HG03342 (cell line): ENCODE measurements around the gene AGFG2.

Experiments
- ATAC-seq: cut with Tn5 transposase; IDR thresholded peaks from one replicate; pipeline ENCODE4 v1.9.1; 2021; ENCODE audit warnings: mild to moderate bottlenecking, moderate library complexity; ENCODE audit not compliant: unreplicated experiment

The AGFG2 gene

DNA sequence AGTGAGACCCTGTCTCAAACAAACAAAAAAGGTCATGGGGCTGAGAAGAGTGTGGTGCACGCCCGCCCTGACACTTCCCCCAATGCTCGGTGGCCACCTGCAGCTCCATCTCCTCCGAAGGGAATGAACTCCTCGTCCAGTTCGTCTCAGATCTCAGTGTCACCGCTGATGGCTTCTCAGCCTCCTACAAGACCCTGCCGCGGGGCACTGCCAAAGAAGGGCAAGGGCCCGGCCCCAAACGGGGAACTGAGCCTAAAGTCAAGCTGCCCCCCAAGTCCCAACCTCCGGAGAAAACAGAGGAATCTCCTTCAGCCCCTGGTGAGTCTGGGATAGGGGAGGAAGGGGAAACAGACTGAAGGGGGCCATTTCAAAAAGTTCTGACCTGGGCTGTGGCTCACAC is 67.3 kb downstream of the AGFG2 start:
- ATAC-seq: no peak

DNA sequence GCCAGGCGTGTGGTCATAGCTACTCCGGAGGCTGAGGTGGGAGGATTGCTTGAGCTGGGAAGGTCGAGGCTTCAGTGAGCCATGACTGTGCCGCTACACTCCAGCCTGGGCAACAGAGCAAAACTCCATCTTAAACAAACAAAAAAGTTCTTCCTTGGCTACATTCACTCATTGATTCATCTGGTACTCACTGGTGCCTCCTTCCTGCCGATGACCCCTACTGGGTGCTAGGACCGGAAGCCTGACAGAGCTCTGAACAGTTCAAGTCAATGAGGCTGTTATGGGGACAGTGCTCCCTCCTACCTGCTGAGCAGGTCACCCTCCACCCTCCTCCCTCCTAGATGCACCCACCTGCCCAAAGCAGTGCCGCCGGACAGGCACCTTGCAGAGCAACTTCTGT is 68.1 kb downstream of the AGFG2 start:
- ATAC-seq: no peak

DNA sequence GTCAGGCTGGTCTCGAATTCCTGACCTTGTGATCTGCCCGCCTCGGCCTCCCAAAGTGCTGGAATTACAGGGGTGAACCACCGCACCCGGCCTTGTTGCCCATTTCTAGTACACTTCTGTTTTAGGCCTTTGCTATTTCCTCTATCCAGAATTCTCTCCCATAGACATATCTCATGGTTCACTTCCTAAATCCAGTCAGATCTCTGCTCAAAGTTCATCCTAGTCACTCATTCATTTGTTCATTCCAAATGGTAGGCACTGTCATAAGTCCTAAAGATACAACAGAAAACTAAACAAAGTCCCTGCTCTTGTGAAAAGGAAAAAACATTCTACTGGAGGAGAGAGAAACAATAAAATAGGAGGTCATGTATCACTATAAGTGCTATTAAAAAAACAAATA is 71.0 kb downstream of the AGFG2 start:
- no peak for ATAC-seq

DNA sequence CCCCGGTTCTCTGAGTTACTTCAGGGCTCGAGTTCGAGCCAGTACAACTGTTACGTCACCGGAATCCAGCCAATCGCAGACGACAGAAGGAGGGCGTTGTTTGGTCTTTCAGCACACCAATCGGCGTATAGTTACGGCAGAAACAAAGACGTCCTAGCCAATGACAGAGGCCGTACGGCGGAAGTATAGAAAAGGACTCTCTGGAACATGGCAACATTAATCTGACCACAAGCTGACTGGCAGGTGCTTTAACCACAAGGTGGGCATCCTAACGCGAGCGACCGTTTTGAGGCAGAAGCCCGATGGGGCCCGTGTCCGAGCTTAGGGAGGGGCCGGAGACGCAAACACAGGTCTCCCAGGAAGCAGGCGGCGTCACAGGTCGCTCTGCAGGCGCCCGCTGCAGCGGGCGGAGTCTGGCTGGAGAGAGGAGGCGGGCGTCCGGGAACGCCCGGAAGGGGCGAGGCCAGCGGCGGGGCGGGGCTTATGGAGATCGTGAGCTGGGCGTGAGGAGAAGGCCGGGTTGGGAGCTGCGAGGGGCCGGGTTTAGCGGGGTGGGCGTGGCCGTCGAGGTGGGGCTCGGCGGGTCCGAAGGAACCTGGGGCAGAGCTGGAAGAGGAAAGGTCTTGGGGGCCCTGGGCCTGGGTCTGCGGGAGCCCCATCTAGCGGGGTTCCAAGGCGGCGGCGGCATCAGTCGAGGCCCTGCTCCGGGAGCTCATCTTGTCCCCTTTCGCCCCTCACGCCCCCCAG is 73.2 kb downstream of the AGFG2 start, which contains the start of gene MOSPD3:
Gene MOSPD3 (plus strand): TSS at position 558 of the 747 bp plus-strand sequence. CDS start 252 bp downstream, outside the sequence.
- ATAC-seq: peak; percentile 88

DNA sequence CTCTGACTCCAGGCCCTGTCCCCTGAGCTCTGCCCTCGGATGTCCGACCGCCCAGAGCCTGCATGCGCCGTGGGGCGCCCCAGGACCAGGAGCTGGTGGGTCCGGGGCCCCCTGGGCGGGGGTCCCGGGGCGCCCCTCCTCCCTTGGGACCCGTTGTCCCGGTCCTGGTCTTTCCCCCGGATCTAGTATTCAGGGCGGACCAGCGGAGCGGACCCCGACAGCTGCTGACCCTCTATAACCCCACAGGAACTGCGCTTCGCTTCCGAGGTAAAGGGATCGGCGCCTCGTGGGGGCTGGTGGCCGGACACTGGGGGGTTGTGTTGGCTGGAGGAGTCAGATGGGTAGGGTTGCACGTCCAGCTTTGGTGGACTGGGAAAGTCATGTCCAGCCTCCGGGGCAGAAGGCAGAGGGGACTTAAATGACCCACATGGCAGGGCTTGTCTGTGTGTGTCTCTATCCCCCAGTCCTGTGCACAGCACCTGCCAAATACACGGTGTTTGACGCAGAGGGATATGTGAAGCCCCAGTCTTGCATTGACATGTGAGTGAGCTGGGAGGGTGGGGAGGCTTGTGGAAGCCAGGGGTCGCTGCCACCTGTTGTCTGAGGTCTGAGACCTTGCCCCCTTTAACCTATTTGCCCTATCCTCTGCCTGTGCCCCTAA is 73.9 kb downstream of the AGFG2 start:
- ATAC-seq: no peak

DNA sequence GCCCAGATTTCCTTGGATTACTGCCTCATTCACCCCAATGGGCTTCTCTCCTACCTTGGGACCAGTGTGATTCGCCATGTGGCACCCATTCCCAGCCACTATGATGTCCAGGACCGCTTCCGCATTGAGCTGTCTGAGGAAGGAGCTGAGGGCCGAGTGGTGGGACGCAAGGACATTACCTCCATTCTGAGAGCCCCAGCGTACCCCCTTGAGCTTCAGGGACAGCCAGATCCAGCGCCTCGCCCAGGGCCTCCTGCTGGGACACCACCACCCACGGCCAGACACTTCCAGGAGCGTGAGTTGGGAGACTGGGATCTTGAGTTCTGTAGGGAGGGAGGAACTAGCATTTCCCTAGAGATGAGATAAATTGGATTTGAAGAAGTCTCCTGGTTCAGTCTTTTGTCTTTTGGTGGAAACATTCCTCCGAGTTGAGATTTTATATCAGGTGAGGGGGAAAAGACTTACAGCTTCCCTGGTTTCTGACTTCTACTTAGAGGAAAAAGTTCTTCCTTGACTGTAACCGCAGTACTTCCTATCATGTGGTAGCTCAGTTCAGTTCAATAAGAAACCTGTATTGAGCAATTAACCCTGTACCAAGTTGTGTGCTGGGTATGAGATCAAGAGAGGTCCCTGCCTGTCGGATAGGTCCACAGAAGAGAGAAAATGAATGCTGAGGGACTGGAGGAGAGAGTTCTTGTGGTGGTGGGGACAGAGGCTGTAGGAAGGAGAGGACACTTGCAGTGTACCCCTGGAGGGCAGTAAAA is 74.6 kb downstream of the AGFG2 start:
- ATAC-seq: no peak

DNA sequence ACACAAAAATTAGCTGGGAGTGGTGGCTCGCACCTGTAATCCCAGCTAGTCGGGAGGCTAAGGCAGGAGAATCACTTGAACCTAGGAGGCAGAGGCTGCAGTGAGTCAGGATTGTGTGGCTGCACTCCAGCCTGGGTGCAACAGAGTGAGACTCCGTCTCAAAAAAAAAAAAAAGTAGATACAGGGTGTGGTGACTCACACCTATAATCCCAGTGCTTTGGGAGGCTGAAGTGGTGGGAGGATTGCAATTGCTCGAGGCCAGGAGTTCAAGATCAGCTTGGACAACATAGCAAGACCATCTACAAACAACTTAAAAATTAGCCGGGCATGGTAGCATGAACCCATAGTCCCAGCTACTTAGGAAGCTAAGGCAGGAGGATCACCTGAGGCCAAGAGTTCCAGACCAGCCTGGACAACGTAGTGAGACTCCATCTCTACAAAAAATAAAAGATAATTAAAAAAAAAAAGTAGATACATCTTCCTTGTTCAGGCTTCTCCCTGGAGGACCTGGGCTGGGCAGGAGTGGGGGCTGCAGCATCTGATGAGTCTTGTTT is 75.4 kb downstream of the AGFG2 start:
- no peak for ATAC-seq
